Lung microvascular endothelial cell (primary cell): Measurements from ENCODE around the gene LITAF. TPM values are rescaled to one million over a fixed set of nuclear protein-coding genes. Genes with fewer than 3 reads are reported as not detected.
"Not testable (repeated sequence)": the region's sequence is repeated elsewhere in the genome, so short reads cannot be mapped to it uniquely, and the experiment has no call there.

Source experiments
- DNase-seq, 2 donors: peaks; one replicate each; pipeline versions ENCODE4 v3.0.0 to v3.0.0-alpha.2; 2010; ENCODE audit warnings: low read depth in 2 of 2
- total RNA-seq: library from RNA; depleted of rRNA; stranded (reverse); fragments of >200 nt; gene quantifications from 2 replicates; pipeline ENCODE4 v1.2.1, GENCODE V29; 2014

Gene LITAF
- total RNA-seq, 1 donor from 2014 or later, result 1.8 TPM

GRCh38 chr16:11601425-11601824 is 14.7 kb upstream of the LITAF start:
- DNase-seq, result no peak

- no peak for DNase-seq
These were observed 12.9 kb upstream of the LITAF start for GRCh38 chr16:11599579-11599978.

DNA sequence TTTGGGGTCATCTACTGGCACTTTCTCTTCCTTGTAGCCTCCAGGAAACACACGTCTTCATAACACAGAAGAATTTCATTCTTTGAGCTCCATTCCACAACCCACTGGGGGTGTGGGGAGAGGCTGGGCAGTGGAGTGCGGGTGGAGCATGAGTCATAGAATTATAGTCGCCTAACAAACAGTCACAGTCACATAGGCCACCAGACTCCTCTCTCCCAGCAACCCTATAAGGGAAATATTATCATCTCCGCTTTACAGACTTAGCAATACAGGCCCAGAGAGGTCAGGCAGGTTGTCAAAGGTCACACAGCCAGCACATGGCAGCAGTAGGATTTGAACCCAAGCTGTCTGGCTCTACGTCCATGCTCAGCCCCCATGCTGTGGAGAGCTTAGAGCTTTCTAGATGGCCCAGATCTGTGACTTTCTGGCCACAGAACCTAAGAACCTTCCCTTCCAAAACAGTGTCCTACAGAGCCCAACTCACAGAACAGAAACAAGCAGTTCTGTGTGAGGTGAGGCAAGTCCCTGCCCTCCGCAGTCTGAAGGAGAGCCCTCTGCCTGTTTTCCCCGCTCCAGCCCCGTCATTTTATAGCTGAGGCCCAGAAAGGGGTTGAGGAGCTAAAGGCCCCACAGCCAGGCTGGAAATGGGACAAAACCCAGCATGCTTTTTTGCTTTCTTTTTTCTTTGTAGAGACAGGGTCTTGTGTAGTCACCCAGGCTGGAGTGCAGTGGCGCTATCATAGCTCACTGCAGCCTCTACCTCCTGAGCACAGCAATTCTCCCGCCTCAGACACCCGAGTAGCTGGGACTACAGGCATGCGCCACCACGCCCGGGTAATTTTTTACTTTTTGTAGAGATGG is 10.7 kb upstream of the LITAF start:
- DNase-seq, result no peak

DNA sequence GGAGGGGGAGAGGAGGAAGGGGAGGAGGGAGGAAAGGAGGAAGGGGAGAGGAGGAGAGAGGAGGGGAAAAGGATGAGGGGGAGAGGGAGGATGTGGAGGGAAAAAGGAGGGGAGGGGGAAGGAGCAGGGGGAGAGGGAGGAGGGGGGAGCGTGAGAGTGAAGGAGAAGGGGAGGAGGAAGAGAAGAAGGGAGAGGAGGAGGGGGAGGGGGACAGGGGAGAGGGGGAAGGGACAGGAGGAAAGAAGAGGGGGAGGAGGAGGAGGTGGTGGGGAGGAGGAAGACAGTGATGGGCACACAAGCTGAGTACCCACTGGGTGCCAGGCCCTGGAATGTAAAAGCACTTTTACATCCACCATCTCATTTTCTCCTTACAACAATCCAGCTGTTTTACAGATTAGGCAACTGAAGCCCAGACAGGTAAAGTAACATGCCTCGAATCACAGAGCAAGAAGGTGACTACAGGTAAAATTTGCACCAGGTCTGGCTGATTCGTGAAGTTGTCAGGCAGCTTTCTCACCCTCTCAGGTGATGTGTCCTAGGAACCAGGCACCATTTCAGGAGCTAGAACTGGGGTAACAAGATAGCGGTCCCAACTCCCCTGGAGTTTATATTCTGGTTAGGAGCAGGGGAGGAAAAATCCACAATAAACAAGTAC is 10.0 kb upstream of the LITAF start:
- DNase-seq, result no peak

- no peak for DNase-seq
These were observed 6.9 kb upstream of the LITAF start for GRCh38 chr16:11593581-11593980.

DNA sequence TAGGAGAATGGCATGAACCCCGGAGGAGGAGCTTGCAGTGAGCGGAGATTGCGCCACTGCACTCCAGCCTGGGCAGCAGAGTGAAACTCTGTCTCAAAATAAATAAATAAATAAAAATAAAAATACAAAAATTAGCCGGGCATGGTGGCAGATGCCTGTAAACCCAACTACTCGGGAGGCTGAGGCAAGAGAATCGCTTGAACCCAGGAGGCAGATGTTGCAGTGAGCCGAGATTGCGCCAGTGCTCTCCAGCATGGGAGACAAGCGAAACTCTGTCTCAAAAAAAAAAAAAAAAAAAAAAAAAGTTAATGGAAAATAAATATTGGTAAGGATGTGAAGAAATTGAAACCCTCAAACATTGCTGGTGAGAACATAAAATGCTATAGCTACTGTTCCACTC is 6.4 kb upstream of the LITAF start:
- DNase-seq, result not testable (repeated sequence)

DNA sequence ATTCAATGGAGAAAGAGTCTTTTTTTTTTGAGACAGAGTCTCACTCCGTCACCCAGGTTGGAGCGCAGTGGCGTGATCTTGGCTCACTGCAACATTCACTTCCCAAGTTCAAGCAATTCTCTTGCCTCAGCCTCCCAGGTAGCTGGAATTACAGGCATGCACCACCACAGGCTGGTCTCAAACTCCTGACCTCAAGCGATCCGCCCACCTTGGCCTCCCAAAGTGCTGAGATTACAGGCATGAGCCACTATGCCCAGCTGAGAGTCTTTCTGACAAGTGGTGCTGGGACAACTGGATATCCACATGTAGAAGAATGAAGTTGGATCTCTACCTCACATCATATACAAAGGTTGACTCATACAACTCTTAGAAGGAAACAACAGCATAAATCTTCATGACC is 4.9 kb upstream of the LITAF start:
- DNase-seq, result not testable (repeated sequence)

GRCh38 chr16:11589198-11589550 is 2.5 kb upstream of the LITAF start:
- no peak for DNase-seq

DNA sequence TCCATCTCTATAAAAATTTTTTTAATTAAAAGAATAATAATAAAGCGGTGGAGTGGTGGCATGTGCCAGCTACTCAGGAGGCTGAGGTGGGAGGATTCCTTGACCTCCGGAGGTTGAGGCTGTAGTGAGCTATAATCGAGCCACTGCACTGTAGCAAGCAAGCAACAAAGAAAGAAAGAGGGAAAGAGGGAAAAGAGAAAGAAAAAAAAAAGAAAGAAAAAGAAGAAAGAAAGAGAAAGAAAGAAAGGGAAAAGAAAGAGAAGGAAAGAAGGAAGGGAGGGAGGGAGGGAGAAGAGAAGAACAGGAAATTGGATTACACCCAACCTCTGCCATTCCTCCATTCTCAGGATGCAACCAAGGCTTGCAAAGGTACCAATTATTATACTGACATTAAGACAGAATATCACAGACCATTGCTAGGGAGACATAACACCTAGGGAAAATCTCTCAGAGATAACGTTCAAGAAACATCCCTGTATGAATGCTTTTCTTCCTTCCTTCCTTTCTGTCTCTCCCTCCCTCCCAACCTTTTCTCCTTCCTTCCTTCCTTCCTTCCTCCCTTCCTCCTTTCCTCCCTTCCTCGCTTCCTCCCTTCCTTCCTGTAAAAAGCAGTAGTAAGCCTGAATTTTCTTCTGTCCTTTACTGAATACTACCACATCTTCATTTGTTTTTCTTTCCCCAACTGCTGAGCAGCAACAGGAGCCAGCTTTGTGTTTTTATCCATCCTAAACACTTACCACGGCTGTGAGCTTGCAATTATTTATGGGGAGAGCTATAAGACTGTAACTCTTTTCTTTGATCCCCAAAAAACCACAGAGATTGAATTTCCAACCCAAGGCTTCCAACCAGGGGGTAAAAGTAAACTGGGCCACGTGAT is 1.8 kb upstream of the LITAF start:
- no peak for DNase-seq

DNA sequence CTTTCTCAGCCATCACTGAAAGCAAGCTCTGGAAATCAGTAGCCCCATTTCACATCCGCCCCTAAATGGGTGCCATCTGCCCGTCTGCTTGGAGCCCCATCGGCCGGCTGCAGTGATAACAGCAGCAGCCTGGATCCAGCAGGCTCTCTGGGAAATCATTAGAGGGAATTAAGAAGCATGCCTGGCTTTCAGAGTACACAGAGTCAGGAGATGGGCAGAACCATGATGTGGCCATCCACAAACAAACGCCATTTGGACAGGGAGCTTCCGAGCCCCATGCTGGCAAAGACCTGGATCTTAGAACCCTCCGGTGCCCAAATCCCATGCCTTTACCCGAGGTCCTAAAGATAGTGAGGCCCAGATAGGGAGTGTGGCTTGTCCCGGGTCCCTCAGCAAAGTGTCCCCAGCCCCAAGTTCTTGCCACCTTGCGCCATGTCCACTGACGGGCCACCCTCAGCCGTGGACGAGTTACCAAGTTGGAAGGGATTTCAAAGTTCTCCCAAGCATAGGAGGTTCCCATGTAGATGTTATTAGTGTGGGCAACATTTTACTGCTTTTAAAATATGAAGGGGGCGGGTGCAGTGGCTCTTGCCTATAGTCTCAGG is 1.0 kb upstream of the LITAF start:
- no peak for DNase-seq

- DNase-seq, result no peak
These were observed 302 bp downstream of the LITAF start for GRCh38 chr16:11586378-11586855.

GRCh38 chr16:11585460-11586377 is 1.0 kb downstream of the LITAF start:
- no peak for DNase-seq

- DNase-seq, result no peak
These were observed 2.7 kb downstream of the LITAF start for GRCh38 chr16:11583889-11584565.

- DNase-seq, result no peak
These were observed 3.6 kb downstream of the LITAF start for GRCh38 chr16:11583166-11583565.

- DNase-seq, result no peak
These were observed 4.4 kb downstream of the LITAF start for GRCh38 chr16:11582157-11582814.

- DNase-seq, result no peak
These were observed 5.0 kb downstream of the LITAF start for GRCh38 chr16:11581678-11582077.

DNA sequence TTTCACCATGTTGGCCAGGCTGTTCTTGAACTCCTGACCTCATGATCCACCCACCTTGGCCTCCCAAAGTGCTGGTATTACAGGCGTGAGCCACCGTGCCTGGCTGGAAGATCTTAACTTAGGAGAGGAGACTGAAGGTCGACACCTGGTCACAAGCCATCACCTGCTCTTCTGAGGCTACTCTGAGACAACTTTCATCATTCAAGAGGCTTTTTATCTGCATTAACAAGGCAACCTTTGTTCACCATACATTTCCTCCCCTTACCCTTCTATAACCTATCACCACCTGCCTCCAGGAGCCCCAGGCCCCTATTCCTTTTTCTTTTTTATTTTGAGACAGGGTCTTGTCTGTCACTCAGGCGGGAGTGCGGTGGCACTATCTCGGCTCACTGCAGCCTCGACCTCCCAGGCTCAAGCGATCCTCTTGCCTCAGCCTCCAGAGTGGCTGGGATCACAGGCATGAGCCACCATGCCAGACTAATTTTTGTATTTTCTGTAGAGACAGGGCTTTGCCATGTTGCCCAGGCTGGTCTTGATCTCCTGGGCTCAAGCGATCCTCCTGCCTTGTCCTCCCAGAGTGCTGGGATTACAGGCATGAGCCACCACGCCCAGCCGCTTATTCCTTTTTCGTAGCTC is 6.2 kb downstream of the LITAF start:
- DNase-seq, result no peak

GRCh38 chr16:11577290-11577660 is 9.4 kb downstream of the LITAF start:
- DNase-seq, result not testable (repeated sequence)
